WTC11 (cell line): ENCODE measurements around the gene ZNF185.

Experiments
- ATF2 ChIP-seq: sonication (generic); formaldehyde crosslinking; IDR thresholded peaks from 2 replicates; pipeline ENCODE4 v1.8.1; 2022; ENCODE audit warnings: low read depth, missing genetic modification reagents, borderline replicate concordance
- CREM ChIP-seq: sonication (generic); formaldehyde crosslinking; IDR thresholded peaks from 2 replicates; pipeline ENCODE4 v1.8.1; 2022; ENCODE audit warnings: mild to moderate bottlenecking, missing genetic modification reagents, moderate library complexity
- CTCF ChIP-seq: fragments of 200-600 bp; IDR thresholded peaks from 2 replicates; pipeline ENCODE4 v1.8.0; 2022; ENCODE audit warnings: antibody characterized with exemption
- NR2C2 ChIP-seq: sonication (generic); formaldehyde crosslinking; IDR thresholded peaks from 2 replicates; pipeline ENCODE4 v1.8.0; 2022; ENCODE audit warnings: mild to moderate bottlenecking, missing genetic modification reagents
- TEAD4 ChIP-seq: sonication (generic); formaldehyde crosslinking; IDR thresholded peaks from 2 replicates; pipeline ENCODE4 v1.8.0; 2022; ENCODE audit warnings: mild to moderate bottlenecking, missing genetic modification reagents
- USF2 ChIP-seq: sonication (generic); formaldehyde crosslinking; IDR thresholded peaks from 2 replicates; pipeline ENCODE4 v1.8.1; 2023; ENCODE audit warnings: mild to moderate bottlenecking, missing genetic modification reagents, moderate library complexity

GRCh38 chrX:152893980-152894610 is 3.8 kb upstream of the ZNF185 start:
- TF ChIP-seq NR2C2 (CRISPR knock-in tag) (no peak), CTCF (no peak), TEAD4 (CRISPR knock-in tag) (no peak), USF2 (CRISPR knock-in tag) (no peak), ATF2 (CRISPR knock-in tag) (no peak), CREM (CRISPR knock-in tag) (no peak)
